GM04504 (cell line): Measurements from ENCODE around the gene PASK.

Experiments used
- DNase-seq: peaks from one replicate; pipeline ENCODE4 v3.0.0-alpha.2; 2012; ENCODE audit warnings: low read depth

Gene PASK

DNA sequence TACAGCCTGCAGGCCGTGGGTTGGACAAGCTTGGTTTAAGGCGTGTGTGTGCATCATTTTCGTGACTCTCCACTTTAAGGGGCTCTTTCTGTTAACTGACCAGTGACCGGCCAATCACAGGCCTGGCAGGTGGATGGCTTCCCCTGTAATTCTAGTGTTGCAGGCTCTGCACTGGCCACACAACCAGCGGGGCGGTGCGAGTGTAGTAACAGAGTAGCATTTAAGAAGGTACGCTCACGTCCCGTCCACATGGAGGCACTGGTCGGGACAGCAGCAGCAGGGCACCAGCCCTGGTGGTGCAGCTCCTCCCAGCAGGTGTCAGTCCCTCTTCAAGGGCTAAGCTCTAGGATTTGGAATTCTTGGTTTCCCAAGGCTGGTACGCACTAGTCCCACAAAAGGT, 31.2 kb upstream of the PASK start:
- no peak for DNase-seq

DNA sequence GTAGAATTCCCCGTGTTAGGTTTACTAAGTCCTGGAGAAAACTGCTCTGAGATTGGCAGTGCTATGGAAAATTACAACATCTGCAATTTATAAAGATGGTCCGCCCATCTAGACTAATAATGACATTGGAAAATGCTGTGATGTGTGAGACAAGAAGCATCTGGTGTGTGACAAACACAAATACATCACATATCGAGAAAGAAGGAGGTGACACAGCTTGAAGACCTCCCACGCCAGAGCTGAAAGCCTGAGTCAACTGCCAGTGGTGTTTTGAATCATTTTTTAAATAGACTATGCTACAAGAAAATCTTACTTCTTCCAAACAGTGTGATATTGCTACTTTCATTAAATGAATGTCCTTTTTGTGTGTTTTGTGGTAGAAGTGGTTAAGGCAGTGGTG, 30.6 kb upstream of the PASK start:
- DNase-seq = no peak

DNA sequence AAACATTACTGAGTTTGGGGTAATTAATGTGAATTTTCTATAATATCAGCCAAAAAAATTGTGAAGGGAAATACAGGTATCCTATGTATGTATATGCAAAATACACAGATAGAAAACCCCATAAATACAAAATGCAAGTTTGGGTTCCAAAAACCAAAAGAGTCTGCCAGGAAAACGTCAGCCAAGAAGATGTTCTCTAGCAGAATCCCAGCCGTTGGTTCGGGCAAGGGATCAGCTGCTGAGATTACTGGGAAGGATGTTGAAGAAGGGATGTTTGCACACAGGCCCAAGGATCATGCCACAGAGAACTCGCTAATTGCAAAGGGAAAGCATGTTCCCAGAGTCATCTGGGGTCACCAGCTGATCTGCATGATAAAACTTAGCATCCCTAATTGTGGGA, 29.7 kb upstream of the PASK start:
- no peak for DNase-seq

DNA sequence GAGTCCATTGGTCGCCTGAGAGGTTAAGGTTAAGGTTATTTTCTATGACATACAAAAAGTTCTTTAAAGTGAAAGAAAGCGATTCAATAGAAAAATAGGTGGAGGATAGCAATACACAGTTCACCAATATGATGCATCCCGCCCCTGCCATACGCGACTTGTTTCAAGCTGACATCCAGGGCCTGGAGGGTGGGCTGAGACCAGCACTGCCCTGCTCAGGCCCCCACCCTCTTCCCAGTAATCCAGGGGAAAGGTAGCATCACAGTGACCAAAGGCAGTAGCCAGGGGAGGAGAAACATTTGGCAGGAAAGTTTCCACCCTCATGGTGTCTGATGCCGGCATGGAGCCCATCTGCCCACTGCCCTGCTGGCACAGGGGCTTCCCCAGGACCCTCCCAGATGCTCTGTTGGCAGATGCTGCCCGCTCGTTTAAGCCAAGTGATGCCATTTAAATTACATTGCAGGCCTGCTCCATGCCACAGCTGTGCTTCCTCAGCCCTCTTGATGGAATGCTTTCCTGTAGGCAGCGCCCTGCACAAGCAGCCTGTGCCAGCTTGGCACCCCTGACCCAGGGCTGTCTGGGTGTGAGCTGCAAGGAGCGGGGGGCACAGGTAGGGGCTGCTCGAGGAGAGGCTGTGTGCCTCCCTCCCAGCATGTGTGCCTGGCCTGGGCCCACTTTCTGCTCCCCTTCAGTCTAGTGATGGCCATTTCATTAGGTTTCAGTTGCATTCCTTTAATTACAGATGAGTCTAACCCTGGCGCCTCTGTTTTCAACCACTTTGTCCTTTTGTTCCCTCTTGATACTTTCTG, 28.5 kb upstream of the PASK start:
- DNase-seq = no peak

DNA sequence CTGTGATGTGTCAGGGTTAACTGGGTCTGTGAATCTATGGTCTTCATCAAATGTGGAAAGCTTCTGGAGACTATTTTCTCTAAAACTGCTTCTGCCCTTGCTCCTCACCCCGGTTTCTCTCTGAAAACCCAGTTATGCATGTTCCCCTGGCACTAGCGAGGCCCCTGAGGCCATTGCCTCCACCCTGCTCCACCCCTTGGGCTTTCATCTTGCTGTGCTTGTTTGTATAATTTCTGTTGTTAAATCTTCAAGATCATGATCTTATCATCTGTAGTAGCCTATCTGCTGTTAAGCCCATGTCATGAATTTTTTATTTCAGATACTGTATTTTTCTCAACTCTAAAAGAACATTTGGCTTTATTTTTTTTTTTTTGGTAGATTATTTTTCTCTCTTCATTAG, 24.3 kb upstream of the PASK start:
- DNase-seq = no peak

DNA sequence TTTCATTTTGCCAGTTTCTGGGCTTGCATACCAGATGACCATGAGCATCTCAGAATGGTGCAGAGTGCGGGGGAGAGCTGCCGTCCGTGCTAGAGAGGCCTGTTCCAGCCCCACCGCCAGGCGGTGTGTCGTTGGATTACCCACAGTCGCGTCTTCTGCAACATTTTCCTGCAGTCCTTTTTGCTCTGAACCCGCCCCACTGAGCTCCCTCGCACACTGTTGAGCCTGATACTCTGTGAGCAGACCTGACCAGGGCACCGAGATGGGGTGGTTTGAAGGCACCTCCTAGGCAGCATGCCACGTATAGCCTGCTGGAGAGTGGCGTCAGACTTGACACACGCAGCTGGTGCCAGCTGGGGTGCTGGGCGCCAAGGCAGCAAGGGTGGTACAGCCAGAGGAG, 19.1 kb upstream of the PASK start:
- DNase-seq = no peak

DNA sequence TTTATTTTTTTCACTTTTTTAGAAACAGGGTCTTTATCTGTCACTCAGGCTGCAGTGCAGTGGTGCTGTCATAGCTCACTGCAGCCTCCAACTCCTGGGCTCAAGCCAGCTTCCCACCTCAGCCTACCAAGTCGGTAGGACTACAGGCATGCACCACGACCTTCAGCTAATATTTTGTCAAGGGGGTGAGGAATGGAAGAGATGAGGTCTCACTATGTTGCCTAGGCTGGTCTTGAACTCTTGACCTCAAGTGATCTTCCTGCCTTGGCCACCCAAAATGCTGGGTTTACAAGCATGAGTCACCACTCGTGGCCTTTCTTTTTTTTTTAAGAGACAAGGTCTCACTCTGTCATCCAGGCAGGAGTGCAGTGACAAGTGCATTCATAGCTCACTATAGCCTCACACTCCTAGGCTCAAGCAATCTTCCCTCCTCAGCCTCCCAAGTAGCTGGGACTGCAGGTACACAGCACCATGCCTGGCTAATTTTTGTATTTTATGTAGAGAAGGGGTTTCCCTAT, 14.4 kb upstream of the PASK start:
- no peak for DNase-seq

DNA sequence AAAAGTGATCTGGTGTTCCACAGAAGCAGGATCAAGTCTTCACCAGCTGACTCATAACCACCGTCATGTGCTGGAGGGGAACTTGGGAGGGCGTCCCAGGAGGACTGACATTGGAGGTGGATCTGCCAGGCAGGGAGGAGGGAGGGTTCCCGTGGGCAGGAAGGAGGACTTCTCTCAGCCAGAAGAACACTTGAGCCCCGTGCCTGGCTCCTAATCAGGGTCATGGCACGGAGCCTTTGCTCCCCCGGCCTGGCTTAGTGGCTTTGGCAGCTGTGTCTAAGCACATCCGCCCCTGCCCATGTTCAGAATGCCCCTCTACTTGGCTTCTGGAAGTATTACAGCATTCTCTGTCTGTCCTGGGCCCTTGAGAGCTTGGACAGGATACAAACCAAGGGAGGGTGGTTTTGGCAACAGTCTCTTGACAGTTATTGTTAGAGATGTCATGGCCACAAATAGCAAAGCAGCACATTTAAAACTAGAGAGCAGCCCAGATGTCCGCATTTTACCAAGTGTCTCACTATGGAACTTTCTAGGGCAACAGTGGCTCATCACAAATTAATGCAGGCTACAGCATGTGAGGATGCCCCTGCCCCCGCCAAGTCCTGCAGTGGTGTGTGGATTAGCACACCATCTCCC, 12.5 kb upstream of the PASK start:
- DNase-seq = peak; percentile 83

DNA sequence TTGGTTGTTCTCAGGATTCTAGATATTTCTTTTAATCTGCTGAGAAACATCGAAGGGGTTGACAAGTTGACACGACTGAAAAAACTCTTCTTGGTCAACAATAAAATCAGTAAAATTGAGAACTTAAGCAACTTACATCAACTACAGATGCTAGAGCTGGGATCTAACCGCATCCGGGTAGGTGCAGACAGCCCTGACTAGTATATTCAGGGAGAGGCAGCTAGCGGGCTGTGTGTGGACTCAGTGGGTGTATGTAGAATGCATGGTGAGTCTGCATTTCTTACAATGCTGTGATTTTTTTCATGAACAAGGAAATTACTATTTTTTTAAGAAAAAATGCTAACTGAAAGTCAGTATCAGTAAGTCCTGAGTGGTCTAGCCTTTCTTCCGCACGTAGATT, 11.0 kb upstream of the PASK start:
- no peak for DNase-seq

DNA sequence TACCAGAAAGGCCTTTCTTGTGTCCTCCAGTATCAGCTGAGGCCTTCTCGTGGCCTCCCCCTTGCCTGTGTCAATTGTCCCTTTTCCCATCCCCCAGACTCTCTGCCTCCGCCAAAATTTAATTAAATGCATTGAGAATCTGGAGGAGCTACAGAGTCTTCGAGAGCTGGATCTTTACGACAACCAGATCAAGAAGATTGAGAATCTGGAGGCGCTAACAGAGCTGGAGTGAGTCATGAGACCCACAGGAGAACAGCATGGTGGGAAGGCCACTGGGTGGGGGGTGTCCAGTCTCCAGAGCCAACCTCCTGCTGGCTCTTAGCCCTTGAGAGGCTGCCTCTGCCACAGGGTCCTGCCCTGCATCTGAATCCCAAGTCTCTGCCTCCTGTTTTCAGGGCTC, 9.8 kb upstream of the PASK start:
- DNase-seq = no peak

DNA sequence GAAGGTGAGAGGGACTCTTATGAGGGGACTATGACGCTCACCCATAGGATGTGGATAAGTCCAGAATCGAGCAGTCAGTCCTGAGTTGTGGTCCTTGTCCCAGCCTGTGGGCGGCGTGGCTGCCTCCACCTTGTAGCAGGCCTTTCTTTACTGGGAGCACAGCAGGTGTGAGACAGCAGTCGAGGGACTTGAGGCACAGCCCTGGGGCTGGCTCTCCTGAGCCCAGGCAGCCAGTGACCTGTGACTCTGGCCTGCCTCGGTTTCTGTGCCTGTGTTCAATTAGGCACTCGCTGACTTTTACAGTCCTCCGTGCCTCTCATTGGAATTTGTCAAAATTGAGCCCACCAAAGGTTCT, 9.3 kb upstream of the PASK start:
- no peak for DNase-seq

DNA sequence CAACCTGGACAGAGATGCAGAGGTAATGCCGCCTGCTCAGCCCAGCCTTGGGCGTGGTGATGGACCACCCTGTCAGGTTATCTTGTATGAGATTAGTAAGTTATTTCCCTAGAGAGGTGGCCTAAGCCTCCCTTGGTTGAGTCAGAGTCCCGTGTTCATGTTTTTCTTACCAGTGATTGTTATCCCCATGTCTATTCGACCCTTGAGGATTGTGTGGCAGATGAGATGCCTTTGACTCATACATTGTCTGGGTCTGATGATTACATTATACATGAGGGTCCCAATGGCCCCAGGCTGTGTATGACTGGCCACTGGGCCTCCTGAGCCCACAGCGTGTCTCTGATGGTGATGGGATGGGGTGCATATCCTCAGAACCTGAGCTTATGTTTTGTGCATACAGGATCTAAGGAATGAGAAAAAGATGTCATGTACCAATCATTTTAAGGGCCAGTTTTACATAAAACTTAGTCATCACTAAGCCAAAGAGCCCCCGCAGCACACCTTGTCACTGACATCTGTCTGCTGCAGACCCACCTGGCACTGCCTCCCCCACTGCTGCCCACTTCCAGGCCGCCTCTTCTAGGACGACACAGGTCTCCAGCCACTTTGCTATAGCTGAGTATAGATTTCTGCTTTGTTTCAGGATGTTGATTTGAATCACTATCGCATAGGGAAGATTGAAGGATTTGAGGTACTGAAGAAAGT, 8.7 kb upstream of the PASK start:
- no peak for DNase-seq

DNA sequence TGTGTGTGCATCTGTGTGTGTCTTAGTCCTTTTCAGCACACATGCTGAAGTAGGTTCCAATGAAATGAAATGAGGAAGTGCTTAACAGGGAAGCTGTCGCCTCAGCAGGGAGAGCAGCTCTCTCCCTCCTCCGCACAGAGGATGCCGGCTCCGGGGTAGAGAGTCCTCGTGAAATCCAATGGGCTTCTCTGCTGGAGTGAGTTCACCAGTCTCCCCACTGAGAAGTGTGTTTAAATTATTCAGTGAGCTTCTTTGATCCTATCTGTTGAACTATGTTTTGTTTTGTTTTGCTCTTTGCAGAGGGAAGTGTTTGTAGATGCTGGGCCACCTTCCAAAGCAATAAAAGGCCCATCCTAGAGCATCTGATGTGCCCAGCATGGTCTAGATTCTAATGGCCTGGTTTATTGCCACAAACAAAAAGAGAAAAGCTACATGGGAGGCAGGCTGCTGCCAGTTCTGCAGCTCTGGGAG, 7.7 kb upstream of the PASK start:
- no peak for DNase-seq

DNA sequence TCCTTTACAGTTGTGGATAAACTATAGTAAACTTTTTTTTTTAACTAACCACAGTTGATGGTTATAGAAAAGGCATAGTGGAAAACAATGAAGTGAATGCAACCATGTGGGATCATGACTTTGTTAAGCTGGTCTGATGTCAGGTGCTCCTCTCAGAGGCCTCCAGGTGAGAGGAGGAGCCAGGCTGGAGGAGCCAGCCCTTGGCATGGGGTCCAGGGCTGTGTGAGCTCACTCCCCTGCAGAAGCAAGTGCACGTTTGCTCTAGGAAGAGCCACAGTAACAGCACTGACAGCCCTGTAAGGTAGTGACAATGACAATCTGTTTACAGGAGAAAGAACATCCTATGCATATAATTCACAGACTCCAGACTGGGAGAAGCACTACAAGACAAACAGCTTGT, 6.7 kb upstream of the PASK start:
- DNase-seq = no peak

DNA sequence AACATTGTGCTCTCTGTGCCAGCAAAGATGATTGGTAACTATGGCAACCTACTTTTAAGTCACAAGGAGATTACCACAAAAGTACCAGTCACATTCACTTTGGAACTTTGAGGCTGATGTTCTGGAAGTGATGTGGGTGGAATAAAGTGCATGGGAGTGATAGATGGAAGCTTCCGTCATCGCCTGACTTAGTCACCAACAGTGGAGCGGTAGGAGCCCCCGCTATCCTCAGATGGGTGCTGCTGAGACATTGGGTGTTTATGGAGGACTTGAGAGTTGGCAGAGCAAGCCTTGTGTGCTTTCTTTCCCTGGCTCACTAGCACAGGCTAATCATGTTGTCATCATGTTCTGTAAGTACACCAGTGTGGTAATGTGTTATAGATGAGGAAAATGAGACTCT, 5.6 kb upstream of the PASK start:
- no peak for DNase-seq

DNA sequence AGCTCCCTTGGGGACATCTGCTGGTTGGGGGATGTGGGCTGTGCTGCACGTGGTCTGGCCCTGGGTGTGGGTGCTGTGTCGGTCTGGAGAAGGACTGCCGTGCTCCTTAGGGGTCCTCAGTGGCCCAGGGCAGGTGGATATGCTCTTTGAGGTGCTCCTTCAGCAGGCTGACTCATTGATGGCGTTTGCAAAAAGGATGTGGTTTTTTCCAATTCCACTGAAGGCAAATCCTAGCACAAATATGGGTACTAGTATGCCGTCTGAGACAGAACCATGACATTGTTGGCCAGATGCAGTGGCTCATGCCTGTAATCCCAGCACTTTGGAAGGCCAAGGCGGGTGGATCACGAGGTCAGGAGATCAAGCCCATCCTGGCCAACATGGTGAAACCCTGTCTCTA, 4.3 kb upstream of the PASK start:
- no peak for DNase-seq

DNA sequence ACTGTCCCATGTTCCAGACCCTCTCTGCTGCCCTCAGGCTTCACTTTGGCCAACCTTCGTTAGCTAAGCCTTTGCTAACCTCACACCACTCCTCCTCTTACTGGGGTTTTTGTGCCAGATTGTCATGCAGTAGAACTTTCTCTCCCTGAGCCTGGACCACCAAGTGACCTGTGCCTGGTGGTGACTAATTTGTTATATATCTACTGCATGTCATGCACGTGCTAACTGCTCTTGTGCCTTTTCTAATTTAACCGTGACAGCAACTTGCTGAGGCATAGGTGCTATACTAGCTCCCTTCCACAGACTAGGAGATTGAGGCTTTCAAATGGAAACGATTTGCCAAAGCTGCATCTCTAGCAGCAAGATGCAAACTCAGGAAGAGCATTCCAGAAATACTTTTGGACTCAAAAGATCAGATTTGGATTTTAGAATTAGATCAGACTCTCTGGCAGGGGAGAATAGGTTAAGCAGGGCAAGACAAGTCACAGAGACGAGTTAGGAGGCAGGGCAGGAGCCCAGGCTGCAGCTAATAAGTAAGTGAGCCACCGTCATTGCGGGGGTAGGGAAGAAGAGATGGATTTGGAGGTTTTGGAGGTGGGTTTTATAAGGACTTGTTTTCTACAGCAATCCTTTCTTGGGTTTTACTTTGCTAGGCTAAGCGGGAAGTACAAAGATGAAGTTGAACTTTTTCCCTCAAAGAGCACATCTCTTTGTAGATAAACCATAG, 2.8 kb upstream of the PASK start:
- DNase-seq = no peak

DNA sequence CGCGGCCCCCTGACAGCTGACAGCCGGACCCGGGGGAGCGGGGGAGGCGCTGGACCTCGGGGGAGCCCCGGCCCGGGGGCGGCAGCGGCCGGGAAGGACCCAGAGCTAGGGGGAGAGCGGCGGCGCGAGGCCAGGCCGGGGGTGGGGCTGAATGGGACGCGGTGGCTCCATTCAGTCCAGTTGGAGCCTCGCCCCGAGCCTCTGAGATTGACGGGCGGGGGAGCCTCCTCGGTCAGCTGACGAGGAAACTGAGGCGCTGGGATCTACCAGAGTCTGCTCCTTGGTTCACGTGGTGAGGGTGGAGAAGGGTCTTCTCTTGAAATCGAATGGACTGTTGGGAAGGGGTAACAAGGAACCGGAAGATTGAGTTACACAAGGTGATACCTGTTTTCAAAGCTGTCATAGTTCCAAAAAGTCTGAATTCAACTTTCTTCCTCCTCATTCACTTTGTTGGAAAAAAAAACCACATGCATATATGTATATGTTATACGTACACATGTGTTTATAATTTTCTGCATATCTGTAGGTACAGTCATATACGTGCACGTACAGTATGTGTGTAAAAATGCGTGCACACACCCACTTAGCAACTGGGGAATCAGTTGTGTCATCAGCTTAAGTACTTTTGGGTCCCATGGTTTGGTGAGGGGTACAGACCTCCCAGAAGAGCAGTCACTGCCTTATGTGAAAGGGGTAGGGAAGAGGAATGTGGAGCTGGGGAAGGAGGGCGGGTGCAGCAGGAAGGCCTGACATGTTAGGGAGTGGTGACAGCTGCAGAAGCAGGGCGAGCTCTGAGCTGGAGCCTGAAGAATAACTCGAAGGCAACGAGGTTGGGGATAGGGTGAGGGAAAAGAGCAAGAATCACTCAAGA, 1.6 kb upstream of the PASK start:
- no peak for DNase-seq

DNA sequence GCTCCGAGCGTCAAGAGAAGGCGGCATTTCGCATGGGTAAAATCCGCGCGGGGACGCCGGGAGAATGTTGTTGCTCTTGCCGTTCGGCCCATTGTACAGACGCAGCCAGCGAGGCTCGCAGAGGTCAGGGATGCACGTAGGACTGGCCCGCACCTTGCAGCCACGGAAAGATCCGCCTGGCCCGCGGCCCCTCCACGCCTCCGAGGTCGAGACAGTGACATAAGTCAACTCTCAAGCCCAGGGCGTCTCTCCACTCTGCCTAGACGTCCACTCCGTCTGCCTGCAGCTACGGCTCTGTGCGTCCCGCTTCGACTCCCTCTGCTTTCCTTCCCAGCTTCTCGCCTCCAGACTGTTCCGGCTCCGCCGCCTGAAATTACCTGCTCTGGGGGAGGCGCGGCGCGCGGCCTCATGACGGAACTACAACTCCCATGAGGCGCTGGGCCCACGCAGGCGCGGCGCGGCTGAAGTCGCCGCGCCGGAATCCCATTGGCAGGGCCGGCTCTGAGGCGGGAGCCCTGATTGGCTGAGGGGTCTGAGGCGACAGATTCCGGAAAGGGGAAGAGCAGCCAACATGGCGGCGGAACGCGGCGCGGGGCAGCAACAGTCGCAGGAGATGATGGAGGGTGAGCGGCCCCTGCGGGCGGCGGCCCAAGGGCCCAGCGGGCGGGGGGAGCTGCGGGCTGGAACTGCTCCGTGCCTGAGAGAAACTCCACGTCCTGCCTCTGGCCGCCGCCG, 820 bp upstream of the PASK start, which contains the start of gene PPP1R7:
PPP1R7 (plus strand) TSS at position 543 of the 735 bp plus-strand sequence; CDS start at position 572, 29 bp downstream.
- DNase-seq = peak; percentile 83

DNA sequence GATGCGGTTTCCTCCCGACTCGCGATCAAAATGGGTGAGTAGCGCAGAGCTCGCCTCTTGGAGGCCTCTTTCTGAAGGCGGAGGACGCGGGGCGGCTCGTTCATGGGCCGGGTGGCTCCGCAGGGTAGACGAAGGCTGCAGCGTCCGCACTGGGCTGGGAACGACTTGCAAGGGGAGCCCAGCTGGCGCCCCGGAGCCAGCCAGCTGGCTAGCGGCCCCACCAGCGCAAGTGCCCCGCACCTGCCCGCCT, 328 bp upstream of the PASK start:
- DNase-seq = no peak

DNA sequence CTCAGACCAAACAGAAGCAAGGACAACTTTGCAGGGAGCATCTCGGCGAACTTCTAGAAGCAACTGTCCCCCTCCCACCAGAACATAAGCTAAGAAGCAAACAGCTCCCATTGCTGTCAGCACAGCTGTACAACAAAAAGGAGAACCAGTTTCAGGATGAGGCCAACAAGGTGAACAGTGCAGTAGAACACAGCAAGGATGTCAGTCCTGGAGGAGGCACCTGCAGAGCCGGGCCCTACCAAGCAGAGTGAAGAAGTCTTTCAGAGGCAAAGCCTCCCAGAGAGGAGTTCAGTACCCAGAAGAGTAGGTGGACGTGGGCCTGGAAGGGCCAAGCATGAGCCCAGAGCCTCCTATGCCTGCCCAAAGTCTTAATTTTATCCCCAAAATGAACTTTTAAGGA, 1.0 kb downstream of the PASK start:
- no peak for DNase-seq
